Measurements from ENCODE around the gene IP6K1.
"Not testable (repeated sequence)": the region's sequence is repeated elsewhere in the genome, so short reads cannot be mapped to it uniquely, and the experiment has no call there.

IP6K1 gene

GRCh38 chr3:49757197-49757596 is 29.1 kb downstream of the IP6K1 start:
- DNase-seq (ENCODE audit: insufficient read length, low spot score), result no peak
- no peak for TF ChIP-seq CTCF (IDR thresholded peaks at IDR 0.05; ENCODE audit: insufficient read depth, missing control alignments)
- no peak for FAIRE-seq

- FAIRE-seq (no peak), DNase-seq (ENCODE audit: insufficient read length, low spot score) (no peak)
Measured at GRCh38 chr3:49756036-49756435, 30.3 kb downstream of the IP6K1 start.

GRCh38 chr3:49754536-49754935 is 31.8 kb downstream of the IP6K1 start:
- no peak for DNase-seq (ENCODE audit: insufficient read length, low spot score)
- TF ChIP-seq CTCF (IDR thresholded peaks at IDR 0.05; ENCODE audit: insufficient read depth, missing control alignments), result no peak
- no peak for FAIRE-seq

More at GRCh38 chr3:49756036-49756435, 30.3 kb downstream of the IP6K1 start:
- TF ChIP-seq CTCF (IDR thresholded peaks at IDR 0.05; ENCODE audit: insufficient read depth, missing control alignments), result no peak

GRCh38 chr3:49751501-49751900 is 34.8 kb downstream of the IP6K1 start:
- FAIRE-seq (no peak), DNase-seq (ENCODE audit: insufficient read length, low spot score) (no peak)
- no peak for TF ChIP-seq CTCF (IDR thresholded peaks at IDR 0.05; ENCODE audit: insufficient read depth, missing control alignments)

GRCh38 chr3:49750056-49750455 is 36.3 kb downstream of the IP6K1 start:
- FAIRE-seq (no peak), DNase-seq (ENCODE audit: insufficient read length, low spot score) (no peak)
- TF ChIP-seq CTCF (IDR thresholded peaks at IDR 0.05; ENCODE audit: insufficient read depth, missing control alignments), result no peak

GRCh38 chr3:49748874-49749273 is 37.5 kb downstream of the IP6K1 start:
- not testable (repeated sequence) for DNase-seq (ENCODE audit: insufficient read length, low spot score); FAIRE-seq

- TF ChIP-seq CTCF (IDR thresholded peaks at IDR 0.05; ENCODE audit: insufficient read depth, missing control alignments), result no peak
- DNase-seq (ENCODE audit: insufficient read length, low spot score), result no peak
- FAIRE-seq, result no peak
Measured at GRCh38 chr3:49747792-49748480, 38.4 kb downstream of the IP6K1 start.

- DNase-seq (ENCODE audit: insufficient read length, low spot score), result no peak
- FAIRE-seq, result no peak
- no peak for TF ChIP-seq CTCF (IDR thresholded peaks at IDR 0.05; ENCODE audit: insufficient read depth, missing control alignments)
Measured at GRCh38 chr3:49745986-49746385, 40.4 kb downstream of the IP6K1 start.

All from D721Med (cell line).